ENCODE results near the gene IPMK.

The IPMK gene

GRCh38 chr10:58267713-58268453 lies at the start of gene IPMK:
Gene IPMK, minus strand, starts transcription at chr10:58267894. Its CDS starts 283 bp downstream, at chr10:58267611.
- peak; percentile 91 for DNase-seq

DNA sequence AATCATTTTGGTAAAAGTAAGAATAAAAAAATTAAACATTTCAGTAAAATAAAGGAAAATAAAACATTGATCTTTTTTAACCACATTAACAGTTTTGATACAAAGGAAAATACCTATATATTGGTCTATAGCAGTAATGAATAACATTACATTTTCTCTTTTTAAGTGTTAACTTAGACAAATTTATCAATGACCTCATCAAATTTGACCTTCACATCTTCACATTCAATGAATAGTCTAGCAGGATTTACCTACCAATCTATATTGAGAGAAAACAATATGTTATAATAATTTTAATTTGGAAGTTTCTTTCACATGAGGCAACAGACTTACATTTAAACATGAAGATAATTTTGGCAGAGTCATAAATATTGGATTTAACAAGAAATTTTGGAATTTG lies 49.2 kb upstream of the IPMK start:
- no peak for DNase-seq

GRCh38 chr10:58311026-58311425 lies 43.3 kb upstream of the IPMK start:
- DNase-seq, result no peak

DNA sequence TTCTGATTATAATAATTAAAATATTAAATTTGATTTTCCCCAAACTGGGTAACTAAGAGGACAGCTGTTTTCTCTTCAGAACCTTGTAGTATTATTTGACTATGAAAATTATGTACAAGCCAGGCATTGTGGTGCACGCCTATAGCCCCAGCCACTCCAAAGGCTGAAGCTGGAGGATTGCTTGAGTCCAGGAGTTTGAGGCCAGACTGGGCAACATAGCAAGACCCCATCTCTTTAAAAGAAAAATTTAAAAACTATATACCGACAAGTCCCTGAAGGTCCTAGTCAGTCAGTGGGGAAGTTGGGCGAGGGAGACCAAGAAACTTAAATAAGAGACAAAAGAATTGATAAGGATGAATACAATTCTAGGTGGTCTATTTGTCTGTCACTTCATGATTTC lies 40.0 kb upstream of the IPMK start:
- no peak for DNase-seq

GRCh38 chr10:58305821-58306220 lies 38.1 kb upstream of the IPMK start:
- DNase-seq, result no peak

DNA sequence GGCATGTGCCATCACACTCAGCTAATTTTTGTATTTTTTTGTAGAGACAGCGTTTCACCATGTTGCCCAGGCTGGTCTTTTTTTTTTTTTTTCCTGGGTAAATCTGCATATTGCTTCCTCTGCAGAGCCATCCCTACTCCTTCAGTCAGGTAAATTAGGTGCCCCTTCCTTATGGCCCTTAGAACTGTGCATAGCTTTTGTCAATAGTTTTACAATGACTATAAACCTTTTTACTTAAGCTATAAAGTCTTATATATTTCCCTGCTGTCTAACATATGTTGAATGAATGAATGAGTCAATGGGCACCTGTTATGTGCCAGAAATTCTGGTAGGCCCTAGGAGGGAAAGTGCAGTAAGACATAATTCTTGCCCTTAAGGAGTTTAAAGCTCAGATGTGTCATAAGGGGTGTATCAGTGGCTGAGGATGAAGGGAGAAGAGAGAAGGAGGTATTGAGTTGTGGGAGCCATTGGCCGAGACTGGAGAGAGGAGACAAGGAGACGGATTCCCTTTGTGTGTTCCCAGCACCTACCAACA lies 36.5 kb upstream of the IPMK start:
- DNase-seq, result no peak

DNA sequence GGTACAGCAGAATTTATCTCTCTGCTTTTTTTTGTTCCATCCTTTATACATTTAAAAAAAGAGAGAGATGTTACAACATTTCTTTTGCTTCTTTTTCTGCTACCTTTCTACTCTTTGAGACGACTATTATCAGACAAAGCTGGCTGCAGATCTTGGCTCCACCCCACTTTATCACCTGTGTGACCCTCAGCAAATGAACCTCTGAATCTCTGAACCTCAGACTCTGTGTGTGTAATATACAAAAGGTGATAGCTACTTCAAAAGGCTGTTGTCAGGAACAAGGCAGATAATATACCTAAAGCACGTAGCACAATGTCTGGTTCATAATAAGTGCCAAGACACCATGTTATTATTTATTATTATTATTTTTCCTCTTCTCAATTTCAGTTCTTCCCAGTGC lies 34.6 kb upstream of the IPMK start:
- no peak for DNase-seq

- DNase-seq, result no peak
These were observed 33.0 kb upstream of the IPMK start for GRCh38 chr10:58300676-58301075.

GRCh38 chr10:58299580-58299979 lies 31.9 kb upstream of the IPMK start:
- peak; percentile 50 for DNase-seq

DNA sequence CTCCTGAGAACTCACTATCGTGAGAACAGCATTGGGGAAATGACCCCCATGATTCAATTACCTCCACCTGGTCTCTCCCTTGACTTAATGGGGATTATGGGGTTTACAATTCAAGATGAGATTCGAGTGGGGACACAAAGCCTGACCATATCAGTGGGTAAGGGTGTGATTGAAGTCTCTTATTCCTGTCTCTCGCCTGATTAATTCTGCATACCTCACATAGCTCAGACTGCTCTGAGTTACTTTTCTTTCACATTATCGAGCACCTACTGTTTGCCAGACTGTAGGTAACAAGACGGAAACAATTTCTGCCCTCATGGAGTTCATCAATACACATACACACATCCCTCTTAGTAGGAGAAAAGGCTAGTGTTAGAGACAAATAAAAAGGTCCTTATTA lies 26.3 kb upstream of the IPMK start:
- no peak for DNase-seq

DNA sequence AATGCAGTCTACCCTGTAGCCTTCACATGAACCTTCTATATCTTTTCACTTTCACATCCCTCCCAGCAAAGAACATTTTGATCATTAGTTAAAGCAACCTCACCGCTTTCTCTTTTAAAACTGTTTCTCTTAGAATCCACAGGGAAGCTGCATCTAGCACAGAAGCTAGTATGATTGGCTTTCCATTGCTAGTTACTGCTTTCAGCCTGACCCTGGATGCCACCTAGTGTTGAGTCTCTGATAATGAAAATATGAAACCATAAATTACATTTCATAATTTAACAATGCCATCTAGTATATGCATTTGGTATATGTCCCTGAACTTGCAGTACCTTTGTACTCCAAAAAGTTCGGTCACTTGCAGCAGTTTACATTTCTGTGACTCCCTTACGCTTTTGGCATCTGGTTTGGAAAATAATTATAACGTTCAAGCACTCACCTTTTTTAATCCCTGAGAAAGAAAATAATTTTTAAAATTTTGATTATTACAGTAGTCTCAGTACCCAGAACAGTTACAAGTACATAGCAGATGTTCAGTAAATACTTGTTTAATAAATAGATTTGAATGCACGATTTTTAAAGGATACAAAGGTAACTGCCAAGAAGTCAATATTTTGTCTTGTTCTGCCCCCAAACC lies 24.0 kb upstream of the IPMK start:
- peak; percentile 55 for DNase-seq

- DNase-seq, result no peak
These were observed 14.9 kb upstream of the IPMK start for GRCh38 chr10:58282615-58283014.

- peak; percentile 62 for DNase-seq
These were observed 13.5 kb upstream of the IPMK start for GRCh38 chr10:58281092-58281752.

- peak; percentile 72 for DNase-seq
These were observed 12.8 kb upstream of the IPMK start for GRCh38 chr10:58280477-58280876.

GRCh38 chr10:58278962-58279307 lies 11.2 kb upstream of the IPMK start:
- no peak for DNase-seq

DNA sequence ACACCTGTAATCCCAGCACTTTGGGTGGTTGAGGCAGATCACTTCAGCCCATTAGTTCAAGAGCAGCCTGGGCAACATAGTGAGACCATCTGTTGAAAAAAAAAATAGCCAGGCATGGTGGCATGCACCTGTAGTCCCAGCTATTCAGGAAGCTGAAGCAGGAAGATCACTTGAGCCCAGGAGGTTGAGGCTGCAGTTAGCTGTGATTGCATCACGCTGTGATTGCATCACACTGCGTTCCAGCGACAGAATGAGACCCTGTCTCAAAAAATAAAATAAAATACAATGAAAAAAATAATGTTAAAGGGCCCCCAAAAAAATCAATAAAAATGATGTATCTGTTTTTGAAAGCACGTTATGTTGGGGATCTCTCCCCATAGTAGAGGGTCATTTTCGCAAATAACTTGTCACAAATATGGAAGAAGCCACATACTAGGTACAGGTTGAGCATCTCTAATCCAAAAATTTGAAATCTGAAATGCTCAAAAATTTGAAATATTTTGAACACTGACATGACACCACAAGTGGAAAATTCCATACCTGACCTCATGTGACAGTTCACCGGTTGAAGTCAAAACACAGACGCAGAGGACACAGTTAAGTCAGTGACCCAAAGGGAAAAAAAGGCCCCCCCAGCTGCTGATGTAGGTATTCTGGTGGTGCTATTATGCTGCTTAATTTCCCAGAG lies 10.7 kb upstream of the IPMK start:
- no peak for DNase-seq

DNA sequence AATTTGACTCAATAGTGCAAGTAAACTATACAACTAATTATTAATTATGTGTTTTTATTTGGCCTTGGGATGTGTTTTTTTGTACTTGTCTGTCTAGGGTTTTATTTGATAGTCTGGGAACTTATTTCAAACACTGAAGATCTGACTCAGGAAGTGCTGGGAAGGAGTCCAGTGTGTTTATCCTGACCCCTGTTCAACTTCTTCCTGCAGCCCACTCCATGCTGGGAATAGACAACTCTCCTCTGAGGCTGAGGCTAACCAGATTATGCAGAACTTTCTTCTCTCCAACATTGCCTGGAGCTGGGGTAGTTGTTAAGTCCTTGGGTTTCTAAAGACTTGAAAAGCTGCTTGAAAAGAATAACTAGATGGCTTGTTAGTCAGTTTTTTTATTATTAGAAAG lies 8.2 kb upstream of the IPMK start:
- peak; percentile 56 for DNase-seq

GRCh38 chr10:58275261-58275660 lies 7.6 kb upstream of the IPMK start:
- DNase-seq, result no peak

GRCh38 chr10:58269782-58270290 lies 2.1 kb upstream of the IPMK start:
- no peak for DNase-seq

GRCh38 chr10:58268946-58269781 lies 1.5 kb upstream of the IPMK start, which contains the start of gene CISD1:
Gene CISD1, plus strand, starts transcription at chr10:58269162. Its CDS starts 112 bp downstream, at chr10:58269274.
- DNase-seq, result peak; percentile 100

DNA sequence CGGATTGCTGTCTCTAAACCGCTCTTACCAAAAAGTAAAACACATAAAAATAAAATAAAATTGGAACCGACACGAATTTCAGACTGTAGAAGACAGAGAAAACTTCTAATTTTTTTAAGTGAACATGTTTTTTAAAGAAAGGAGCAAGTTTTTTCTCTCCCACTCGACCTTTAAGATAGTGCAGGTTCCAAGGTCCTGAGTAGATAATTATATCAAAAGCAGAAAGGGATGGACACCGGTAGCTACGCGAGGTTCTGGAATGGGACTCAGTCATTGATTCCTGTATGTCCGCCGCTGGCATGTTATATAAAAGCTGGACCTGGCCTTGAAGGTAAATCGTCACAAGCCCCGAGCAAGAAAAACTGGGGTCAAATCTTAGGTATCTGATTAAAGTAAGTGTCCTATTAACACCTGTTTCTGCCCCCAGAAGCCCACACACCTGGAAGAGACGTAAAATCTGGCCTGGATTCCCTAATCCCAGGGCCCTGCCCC lies 806 bp upstream of the IPMK start:
- no peak for DNase-seq

Measured in EL (cell line).